Right atrium auricular region (tissue), 2 donors: ENCODE measurements around the gene CMTM4. TPM values are rescaled to one million over a fixed set of nuclear protein-coding genes. Genes with fewer than 3 reads are reported as not detected.
"Not testable (repeated sequence)": the region's sequence is repeated elsewhere in the genome, so short reads cannot be mapped to it uniquely, and the experiment has no call there.

Experiments
- DNase-seq: peaks from one replicate; pipeline ENCODE4 v3.0.0-alpha.2; 2019; ENCODE audit warnings: low spot score
- H3K27ac ChIP-seq, 2 donors: fragments of 200-600 bp; sonication (generic); 1 replicate in 1 of 2; 2 replicates in 1 of 2; pipeline ENCODE4 v1.5.1; 2016 to 2019
- H3K27me3 ChIP-seq, 2 donors: fragments of 200-600 bp; sonication (generic); one replicate each; pipeline versions ENCODE4 v1.5.1 to v1.6.0; 2017 to 2019
- H3K36me3 ChIP-seq: fragments of 200-600 bp; sonication (generic); one replicate; pipeline ENCODE4 v1.5.1; 2016
- H3K4me1 ChIP-seq, 2 donors: fragments of 200-600 bp; sonication (generic); one replicate each; pipeline versions ENCODE4 v1.5.1 to v1.6.0; 2017 to 2019
- H3K4me3 ChIP-seq, 2 donors: fragments of 200-600 bp; sonication (generic); 1 replicate in 1 of 2; 2 replicates in 1 of 2; pipeline ENCODE4 v1.5.1; 2017 to 2019; ENCODE audit warnings: mild to moderate bottlenecking in 1 of 2, moderate library complexity in 1 of 2
- H3K9me3 ChIP-seq, 2 donors: fragments of 200-600 bp; sonication (generic); one replicate each; pipeline ENCODE4 v1.5.1; 2019
- CTCF ChIP-seq, 2 donors: fragments of 200-600 bp; sonication (generic); IDR thresholded peaks; one replicate each; pipeline ENCODE4 v1.5.1; 2019; ENCODE audit warnings: antibody characterized with exemption in 2 of 2
- total RNA-seq, 2 donors: library from RNA; depleted of rRNA; stranded (reverse); fragments of >200 nt; gene quantifications; one replicate each; pipeline ENCODE4 v1.1.0, GENCODE V29; 2016

The CMTM4 gene
- total RNA-seq, 2 donors from 2014 or later: 7.5 to 15.2 TPM

- no peak for TF ChIP-seq CTCF (IDR thresholded peaks at IDR 0.05)
- DNase-seq: no peak
- no peaks in the 10 kb centered on the region for H3K9me3 ChIP-seq
- H3K4me3 ChIP-seq: no peak overlapping the region
- H3K4me1 ChIP-seq: no peaks in the 10 kb centered on the region
- H3K27ac ChIP-seq: no peak overlapping the region
- H3K36me3 ChIP-seq: no peaks in the 10 kb centered on the region
- no peaks in the 10 kb centered on the region for H3K27me3 ChIP-seq
Observed at GRCh38 chr16:66596986-66597848, 99.3 kb downstream of the CMTM4 start.

GRCh38 chr16:66596559-66596958 is 100.0 kb downstream of the CMTM4 start:
- H3K4me3 ChIP-seq, H3K27me3 ChIP-seq, H3K9me3 ChIP-seq, DNase-seq, H3K36me3 ChIP-seq, H3K4me1 ChIP-seq, H3K27ac ChIP-seq: not testable (repeated sequence)

GRCh38 chr16:66594739-66595138 is 101.8 kb downstream of the CMTM4 start:
- no peak overlapping the region for H3K4me3 ChIP-seq
- no peak overlapping the region for H3K27ac ChIP-seq

GRCh38 chr16:66592814-66593213 is 103.7 kb downstream of the CMTM4 start:
- no peak for DNase-seq
- no peak overlapping the region for H3K4me3 ChIP-seq
- TF ChIP-seq CTCF (IDR thresholded peaks at IDR 0.05): no peak
- no peaks in the 10 kb centered on the region for H3K36me3 ChIP-seq
- H3K27ac ChIP-seq: no peak overlapping the region
- H3K27me3 ChIP-seq: no peaks in the 10 kb centered on the region
- H3K9me3 ChIP-seq: no peaks in the 10 kb centered on the region
- no peaks in the 10 kb centered on the region for H3K4me1 ChIP-seq

More at GRCh38 chr16:66594739-66595138, 101.8 kb downstream of the CMTM4 start:
- Histone ChIP-seq H3K27me3 (no peaks in the 10 kb centered on the region), H3K9me3 (no peaks in the 10 kb centered on the region), H3K36me3 (no peaks in the 10 kb centered on the region), H3K4me1 (no peaks in the 10 kb centered on the region)
- TF ChIP-seq CTCF (IDR thresholded peaks at IDR 0.05): no peak
- no peak for DNase-seq

GRCh38 chr16:66592241-66592640 is 104.3 kb downstream of the CMTM4 start:
- H3K9me3 ChIP-seq: no peaks in the 10 kb centered on the region
- no peak overlapping the region for H3K27ac ChIP-seq
- H3K4me1 ChIP-seq: no peaks in the 10 kb centered on the region
- no peaks in the 10 kb centered on the region for H3K36me3 ChIP-seq
- DNase-seq: no peak
- no peak for TF ChIP-seq CTCF (IDR thresholded peaks at IDR 0.05)
- H3K27me3 ChIP-seq: no peaks in the 10 kb centered on the region
- no peak overlapping the region for H3K4me3 ChIP-seq

GRCh38 chr16:66591018-66591417 is 105.5 kb downstream of the CMTM4 start:
- Histone ChIP-seq H3K36me3 (no peaks in the 10 kb centered on the region), H3K27me3 (no peaks in the 10 kb centered on the region), H3K4me3 (no peak overlapping the region), H3K27ac (no peak overlapping the region), H3K4me1 (no peaks in the 10 kb centered on the region), H3K9me3 (no peaks in the 10 kb centered on the region)
- no peak for TF ChIP-seq CTCF (IDR thresholded peaks at IDR 0.05)
- DNase-seq: no peak
